HG02943 (cell line): ENCODE data around the gene ZNF888.
"Not testable (repeated sequence)": the region's sequence is repeated elsewhere in the genome, so short reads cannot be mapped to it uniquely, and the experiment has no call there.

Source experiments
- ATAC-seq: cut with Tn5 transposase; IDR thresholded peaks from one replicate; pipeline ENCODE4 v1.9.1; 2021; ENCODE audit warnings: mild to moderate bottlenecking, low read depth, moderate library complexity; ENCODE audit not compliant: unreplicated experiment

Gene ZNF888

GRCh38 chr19:52942386-52943133, 19.3 kb upstream of the ZNF888 start:
- ATAC-seq, result peak; percentile 92

GRCh38 chr19:52941941-52942385, 18.7 kb upstream of the ZNF888 start:
- ATAC-seq, result peak; percentile 26

- ATAC-seq, result not testable (repeated sequence)
Measured at GRCh38 chr19:52941523-52941922, 18.3 kb upstream of the ZNF888 start.

- ATAC-seq, result not testable (repeated sequence)
Measured at GRCh38 chr19:52940905-52941304, 17.7 kb upstream of the ZNF888 start.

- no peak for ATAC-seq
Measured at GRCh38 chr19:52938761-52939160, 15.5 kb upstream of the ZNF888 start.

- ATAC-seq, result no peak
Measured at GRCh38 chr19:52936954-52937325, 13.7 kb upstream of the ZNF888 start.

- ATAC-seq, result no peak
Measured at GRCh38 chr19:52936151-52936953, 13.1 kb upstream of the ZNF888 start.

GRCh38 chr19:52935434-52935833, 12.2 kb upstream of the ZNF888 start:
- ATAC-seq, result no peak

GRCh38 chr19:52924641-52925040, 1.4 kb upstream of the ZNF888 start:
- ATAC-seq, result not testable (repeated sequence)

GRCh38 chr19:52923778-52924593, 758 bp upstream of the ZNF888 start:
- peak; percentile 22 for ATAC-seq

GRCh38 chr19:52917531-52917930, 5.7 kb downstream of the ZNF888 start:
- no peak for ATAC-seq

- no peak for ATAC-seq
Measured at GRCh38 chr19:52910648-52911047, 12.6 kb downstream of the ZNF888 start.

GRCh38 chr19:52904052-52904780, 19.0 kb downstream of the ZNF888 start:
- ATAC-seq, result not testable (repeated sequence)

GRCh38 chr19:52901842-52902241, 21.4 kb downstream of the ZNF888 start:
- ATAC-seq, result no peak

GRCh38 chr19:52898596-52898995, 24.6 kb downstream of the ZNF888 start:
- not testable (repeated sequence) for ATAC-seq

- no peak for ATAC-seq
Measured at GRCh38 chr19:52898101-52898500, 25.1 kb downstream of the ZNF888 start.

- ATAC-seq, result peak; percentile 96
Measured at GRCh38 chr19:52897138-52897935, 25.9 kb downstream of the ZNF888 start, which contains the start of gene ZNF320. Gene ZNF320 (minus strand): TSS chr19:52897635. CDS start chr19:52890255, 7,380 bp downstream.

- no peak for ATAC-seq
Measured at GRCh38 chr19:52896431-52897137, 26.6 kb downstream of the ZNF888 start.

GRCh38 chr19:52891336-52891735, 31.9 kb downstream of the ZNF888 start:
- ATAC-seq, result no peak
